HL-60 (cell line): ENCODE data around the gene MRPS12.

Experiments used
- DNase-seq, 2 experiments: peaks; one replicate each; pipeline ENCODE4 v3.0.0-alpha.2; 2010 to 2020; ENCODE audit warnings: low read depth in 1 of 2, low spot score in 1 of 2
- H3K27ac ChIP-seq: fragments of 250-450 bp; sonication (Bioruptor Pico); replicated peaks from 2 replicates; pipeline ENCODE4 v1.5.1; 2020; ENCODE audit warnings: mild to moderate bottlenecking, moderate library complexity
- H3K27me3 ChIP-seq: fragments of 250-450 bp; sonication (Bioruptor Pico); 2 replicates; pipeline ENCODE4 v1.5.1; 2021; ENCODE audit warnings: mild to moderate bottlenecking, moderate library complexity; ENCODE audit not compliant: insufficient read depth, poor library complexity, severe bottlenecking
- H3K4me3 ChIP-seq: replicated peaks from 2 replicates; pipeline ENCODE4 v1.5.1; 2011; ENCODE audit warnings: mild to moderate bottlenecking, control low read depth, low read length; ENCODE audit not compliant: insufficient read depth
- GABPA ChIP-seq: IDR thresholded peaks from 2 replicates; pipeline ENCODE4 v1.6.1; 2012; ENCODE audit warnings: low read depth
- POLR2AphosphoS5 ChIP-seq: IDR thresholded peaks from 2 replicates; pipeline ENCODE4 v1.6.1; 2012; ENCODE audit warnings: low read depth
- REST ChIP-seq: IDR thresholded peaks from 2 replicates; pipeline ENCODE4 v1.6.1; 2012; ENCODE audit warnings: low read depth; ENCODE audit not compliant: insufficient replicate concordance
- SPI1 ChIP-seq: IDR thresholded peaks from 2 replicates; pipeline ENCODE4 v1.6.1; 2012; ENCODE audit warnings: low read depth, mild to moderate bottlenecking, borderline replicate concordance
- TF ChIP-seq, protein P1 (sequence below): IDR thresholded peaks from one replicate; pipeline ENCODE4 v1.5.1; 2011; ENCODE audit warnings: low read length, control low read depth, inconsistent platforms; ENCODE audit not compliant: insufficient read depth

Gene MRPS12

DNA sequence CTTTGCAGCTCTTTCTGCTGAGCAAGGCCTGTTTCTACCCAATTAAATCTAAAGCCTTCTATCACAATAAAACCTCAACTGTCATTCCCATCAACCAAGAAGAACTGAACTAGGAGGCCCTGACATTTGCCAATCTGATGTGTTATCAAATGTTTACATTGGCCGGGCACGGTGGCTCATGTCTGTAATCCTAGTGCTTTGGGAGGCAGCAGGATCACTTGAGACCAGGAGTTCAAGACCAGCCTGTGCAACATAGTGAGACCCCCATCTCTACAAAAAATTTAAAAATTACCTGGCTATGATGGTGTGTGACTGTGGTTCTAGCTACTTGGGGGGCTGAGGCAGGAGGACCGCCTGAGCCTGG, 47.6 kb downstream of the MRPS12 start:
- H3K27me3 ChIP-seq = peaks cover 9% of the 10 kb centered on the region
- TF ChIP-seq REST (no peak), SPI1 (no peak), GABPA (no peak), POLR2AphosphoS5 (no peak)
- TF ChIP-seq, protein P1, sequence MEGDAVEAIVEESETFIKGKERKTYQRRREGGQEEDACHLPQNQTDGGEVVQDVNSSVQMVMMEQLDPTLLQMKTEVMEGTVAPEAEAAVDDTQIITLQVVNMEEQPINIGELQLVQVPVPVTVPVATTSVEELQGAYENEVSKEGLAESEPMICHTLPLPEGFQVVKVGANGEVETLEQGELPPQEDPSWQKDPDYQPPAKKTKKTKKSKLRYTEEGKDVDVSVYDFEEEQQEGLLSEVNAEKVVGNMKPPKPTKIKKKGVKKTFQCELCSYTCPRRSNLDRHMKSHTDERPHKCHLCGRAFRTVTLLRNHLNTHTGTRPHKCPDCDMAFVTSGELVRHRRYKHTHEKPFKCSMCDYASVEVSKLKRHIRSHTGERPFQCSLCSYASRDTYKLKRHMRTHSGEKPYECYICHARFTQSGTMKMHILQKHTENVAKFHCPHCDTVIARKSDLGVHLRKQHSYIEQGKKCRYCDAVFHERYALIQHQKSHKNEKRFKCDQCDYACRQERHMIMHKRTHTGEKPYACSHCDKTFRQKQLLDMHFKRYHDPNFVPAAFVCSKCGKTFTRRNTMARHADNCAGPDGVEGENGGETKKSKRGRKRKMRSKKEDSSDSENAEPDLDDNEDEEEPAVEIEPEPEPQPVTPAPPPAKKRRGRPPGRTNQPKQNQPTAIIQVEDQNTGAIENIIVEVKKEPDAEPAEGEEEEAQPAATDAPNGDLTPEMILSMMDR = no peak
- no peak overlapping the region for H3K27ac ChIP-seq
- DNase-seq = no peak
- no peak overlapping the region for H3K4me3 ChIP-seq

DNA sequence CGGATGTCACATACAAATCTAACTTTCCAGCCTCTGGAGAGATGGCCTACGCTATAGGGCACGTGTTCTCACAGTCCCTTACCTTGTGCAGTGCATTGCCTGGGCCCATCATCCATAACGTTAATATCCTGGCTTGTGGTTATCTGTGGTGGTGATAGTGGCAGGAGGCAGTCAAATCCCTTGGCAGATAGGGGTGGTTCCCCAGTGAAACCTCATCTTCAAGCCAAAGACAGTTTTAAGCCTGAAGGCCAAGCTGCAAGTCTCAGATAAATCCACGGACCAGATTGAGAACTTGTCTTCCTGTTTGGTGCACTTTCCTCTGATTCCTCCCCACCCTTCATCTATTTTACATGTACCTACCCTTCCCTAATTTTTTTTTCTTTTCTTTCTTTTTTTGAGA, 49.1 kb downstream of the MRPS12 start:
- Histone ChIP-seq H3K27me3 (peaks cover 9% of the 10 kb centered on the region), H3K4me3 (no peak overlapping the region), H3K27ac (no peak overlapping the region)
- no peak for TF ChIP-seq GABPA
- TF ChIP-seq POLR2AphosphoS5 = no peak
- TF ChIP-seq, protein P1 = no peak
- no peak for TF ChIP-seq REST
- no peak for TF ChIP-seq SPI1
- no peak for DNase-seq

DNA sequence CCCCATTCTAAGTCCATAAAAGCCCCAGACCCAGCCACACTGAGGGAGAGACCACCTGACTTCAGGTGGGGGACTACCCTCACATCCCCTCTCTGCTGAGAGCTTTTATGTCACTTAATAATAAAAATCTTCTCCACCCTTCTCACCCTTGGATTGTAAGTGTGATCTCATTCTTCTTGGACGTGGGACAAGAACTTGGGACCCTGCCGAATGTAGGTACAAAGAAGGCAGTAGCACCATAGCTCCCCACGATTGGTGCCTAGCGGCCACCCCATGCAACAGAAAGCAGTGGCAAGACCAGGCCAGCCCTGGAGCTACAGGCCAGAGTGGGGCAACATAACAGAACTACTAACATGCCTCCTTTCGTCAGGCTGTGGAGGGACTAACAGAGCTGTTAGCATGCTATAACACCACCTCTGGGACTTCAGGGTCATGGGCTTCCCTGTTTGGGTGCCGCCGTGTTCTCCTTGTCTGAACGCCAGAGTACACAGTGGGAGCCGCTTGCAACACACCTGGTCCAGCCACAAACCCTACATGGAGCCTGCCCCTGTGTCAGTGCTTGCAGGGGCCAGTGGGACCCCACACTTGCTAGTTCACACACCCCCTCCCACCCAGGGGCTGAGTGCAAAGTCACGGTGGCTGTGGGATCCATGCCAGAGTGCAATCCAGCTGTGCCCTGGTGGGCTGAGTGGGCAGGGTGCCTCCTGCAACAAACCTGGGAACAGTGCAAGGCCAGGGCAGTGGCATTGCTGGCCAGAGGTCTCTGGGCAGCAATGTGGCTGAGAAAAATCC, 50.0 kb downstream of the MRPS12 start:
- Histone ChIP-seq H3K4me3 (no peak overlapping the region), H3K27ac (no peak overlapping the region), H3K27me3 (peaks cover 2% of the 10 kb centered on the region)
- TF ChIP-seq, protein P1 = no peak
- TF ChIP-seq REST = no peak
- no peak for TF ChIP-seq GABPA
- no peak for TF ChIP-seq SPI1
- TF ChIP-seq POLR2AphosphoS5 = no peak
- DNase-seq = no peak
